Neural cell (in vitro differentiated cells): ENCODE data around the gene AP1S1.

Source experiments
- EP300 ChIP-seq: fragments of 450-650 bp; conservative IDR thresholded peaks from 2 replicates; pipeline ENCODE4 v1.6.1; 2014; ENCODE audit warnings: antibody characterized with exemption, mild to moderate bottlenecking, moderate library complexity; ENCODE audit not compliant: poor library complexity, severe bottlenecking
- EZH2 ChIP-seq: fragments of 200-600, 300-800 bp; shearing (Covaris generic), sonication (generic); IDR thresholded peaks from 2 replicates; pipeline ENCODE4 v1.6.1; 2014; ENCODE audit warnings: antibody characterized with exemption, low read length, borderline replicate concordance, mild to moderate bottlenecking; ENCODE audit not compliant: insufficient read depth, poor library complexity, severe bottlenecking
- MXI1 ChIP-seq: fragments of 450-650 bp; conservative IDR thresholded peaks from 2 replicates; pipeline ENCODE4 v1.6.1; 2014; ENCODE audit warnings: antibody characterized with exemption, mild to moderate bottlenecking; ENCODE audit not compliant: poor library complexity, severe bottlenecking
- POLR2AphosphoS5 ChIP-seq: IDR thresholded peaks from 2 replicates; pipeline ENCODE4 v1.6.1; 2012
- SMC3 ChIP-seq: fragments of 450-650 bp; conservative IDR thresholded peaks from 2 replicates; pipeline ENCODE4 v1.6.1; 2014; ENCODE audit warnings: antibody characterized with exemption, mild to moderate bottlenecking, moderate library complexity; ENCODE audit not compliant: poor library complexity
- TF ChIP-seq, protein P1 (sequence below): fragments of 450-650 bp; IDR thresholded peaks from 2 replicates; pipeline ENCODE4 v1.5.1; 2014; ENCODE audit warnings: antibody characterized with exemption, mild to moderate bottlenecking, moderate library complexity; ENCODE audit not compliant: poor library complexity, severe bottlenecking
- TF ChIP-seq, protein P2 (sequence below): IDR thresholded peaks from 2 replicates; pipeline ENCODE4 v1.6.1; 2012; ENCODE audit warnings: borderline replicate concordance

- TF ChIP-seq EP300 (no peak), MXI1 (no peak), POLR2AphosphoS5 (no peak), SMC3 (no peak), EZH2 (no peak)
- TF ChIP-seq, protein P1, sequence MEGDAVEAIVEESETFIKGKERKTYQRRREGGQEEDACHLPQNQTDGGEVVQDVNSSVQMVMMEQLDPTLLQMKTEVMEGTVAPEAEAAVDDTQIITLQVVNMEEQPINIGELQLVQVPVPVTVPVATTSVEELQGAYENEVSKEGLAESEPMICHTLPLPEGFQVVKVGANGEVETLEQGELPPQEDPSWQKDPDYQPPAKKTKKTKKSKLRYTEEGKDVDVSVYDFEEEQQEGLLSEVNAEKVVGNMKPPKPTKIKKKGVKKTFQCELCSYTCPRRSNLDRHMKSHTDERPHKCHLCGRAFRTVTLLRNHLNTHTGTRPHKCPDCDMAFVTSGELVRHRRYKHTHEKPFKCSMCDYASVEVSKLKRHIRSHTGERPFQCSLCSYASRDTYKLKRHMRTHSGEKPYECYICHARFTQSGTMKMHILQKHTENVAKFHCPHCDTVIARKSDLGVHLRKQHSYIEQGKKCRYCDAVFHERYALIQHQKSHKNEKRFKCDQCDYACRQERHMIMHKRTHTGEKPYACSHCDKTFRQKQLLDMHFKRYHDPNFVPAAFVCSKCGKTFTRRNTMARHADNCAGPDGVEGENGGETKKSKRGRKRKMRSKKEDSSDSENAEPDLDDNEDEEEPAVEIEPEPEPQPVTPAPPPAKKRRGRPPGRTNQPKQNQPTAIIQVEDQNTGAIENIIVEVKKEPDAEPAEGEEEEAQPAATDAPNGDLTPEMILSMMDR = no peak
- TF ChIP-seq, protein P2, sequence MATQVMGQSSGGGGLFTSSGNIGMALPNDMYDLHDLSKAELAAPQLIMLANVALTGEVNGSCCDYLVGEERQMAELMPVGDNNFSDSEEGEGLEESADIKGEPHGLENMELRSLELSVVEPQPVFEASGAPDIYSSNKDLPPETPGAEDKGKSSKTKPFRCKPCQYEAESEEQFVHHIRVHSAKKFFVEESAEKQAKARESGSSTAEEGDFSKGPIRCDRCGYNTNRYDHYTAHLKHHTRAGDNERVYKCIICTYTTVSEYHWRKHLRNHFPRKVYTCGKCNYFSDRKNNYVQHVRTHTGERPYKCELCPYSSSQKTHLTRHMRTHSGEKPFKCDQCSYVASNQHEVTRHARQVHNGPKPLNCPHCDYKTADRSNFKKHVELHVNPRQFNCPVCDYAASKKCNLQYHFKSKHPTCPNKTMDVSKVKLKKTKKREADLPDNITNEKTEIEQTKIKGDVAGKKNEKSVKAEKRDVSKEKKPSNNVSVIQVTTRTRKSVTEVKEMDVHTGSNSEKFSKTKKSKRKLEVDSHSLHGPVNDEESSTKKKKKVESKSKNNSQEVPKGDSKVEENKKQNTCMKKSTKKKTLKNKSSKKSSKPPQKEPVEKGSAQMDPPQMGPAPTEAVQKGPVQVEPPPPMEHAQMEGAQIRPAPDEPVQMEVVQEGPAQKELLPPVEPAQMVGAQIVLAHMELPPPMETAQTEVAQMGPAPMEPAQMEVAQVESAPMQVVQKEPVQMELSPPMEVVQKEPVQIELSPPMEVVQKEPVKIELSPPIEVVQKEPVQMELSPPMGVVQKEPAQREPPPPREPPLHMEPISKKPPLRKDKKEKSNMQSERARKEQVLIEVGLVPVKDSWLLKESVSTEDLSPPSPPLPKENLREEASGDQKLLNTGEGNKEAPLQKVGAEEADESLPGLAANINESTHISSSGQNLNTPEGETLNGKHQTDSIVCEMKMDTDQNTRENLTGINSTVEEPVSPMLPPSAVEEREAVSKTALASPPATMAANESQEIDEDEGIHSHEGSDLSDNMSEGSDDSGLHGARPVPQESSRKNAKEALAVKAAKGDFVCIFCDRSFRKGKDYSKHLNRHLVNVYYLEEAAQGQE = no peak
Measured at GRCh38 chr7:101210143-101210542, 55.9 kb downstream of the AP1S1 start.
